SU-DHL-6 (cell line): ENCODE data around the gene SCFD2.

Source experiments
- EZH2phosphoT487 ChIP-seq: fragments of 200-600 bp; sonication (generic), shearing (Covaris generic); conservative IDR thresholded peaks from 2 replicates; pipeline ENCODE4 v1.6.1; 2018; ENCODE audit warnings: mild to moderate bottlenecking, antibody characterized with exemption, low read length, moderate library complexity, mixed read lengths
- TF ChIP-seq, protein P1 (sequence below): fragments of 200-600 bp; sonication (generic); IDR thresholded peaks from one replicate; pipeline ENCODE4 v1.5.1; 2017; ENCODE audit warnings: antibody characterized with exemption, mild to moderate bottlenecking, low read length, moderate library complexity; ENCODE audit not compliant: insufficient read depth, poor library complexity, severe bottlenecking

DNA sequence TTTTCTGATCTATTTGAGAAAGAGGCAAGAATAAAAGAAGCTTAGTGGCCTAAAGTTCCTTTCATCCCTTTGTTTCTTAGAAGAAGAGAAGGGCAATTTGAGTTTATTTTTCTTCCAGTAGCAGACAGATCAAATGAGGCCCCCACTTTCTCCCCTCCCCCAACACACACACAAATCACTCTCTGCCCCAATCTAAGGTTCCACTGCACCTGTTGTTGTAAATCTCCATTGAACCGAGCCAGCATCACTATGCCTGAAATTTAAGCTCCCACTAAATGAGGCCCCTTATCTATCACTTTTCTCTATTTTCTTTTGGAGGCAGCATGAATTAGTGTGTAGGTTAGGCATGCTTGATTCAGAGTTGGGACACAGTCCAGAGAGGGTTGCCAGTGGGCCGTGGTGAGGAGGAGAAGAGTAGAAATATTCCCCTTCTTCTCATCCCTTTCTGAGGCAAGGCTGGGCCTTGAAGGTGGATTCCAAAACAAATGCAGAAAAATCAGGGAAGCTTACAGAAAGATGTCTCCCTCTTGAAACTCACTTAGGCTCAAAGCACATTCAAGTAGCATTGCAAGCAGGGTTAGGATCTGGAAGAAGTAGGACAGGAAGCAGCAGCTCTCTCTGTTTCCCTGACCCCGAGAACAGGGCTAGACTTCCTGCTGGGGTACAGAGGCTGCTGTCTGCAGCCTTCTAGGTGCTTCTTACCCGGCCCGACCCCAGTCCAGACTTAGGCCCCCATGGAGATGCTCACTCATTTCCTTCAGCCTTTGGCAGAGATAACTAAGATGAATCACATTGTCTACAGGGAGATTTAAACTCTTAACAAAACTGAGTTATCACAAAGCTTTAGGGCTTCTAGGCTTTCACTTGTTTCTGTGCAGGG lies 433.0 kb downstream of the SCFD2 start:
- TF ChIP-seq, protein P1, sequence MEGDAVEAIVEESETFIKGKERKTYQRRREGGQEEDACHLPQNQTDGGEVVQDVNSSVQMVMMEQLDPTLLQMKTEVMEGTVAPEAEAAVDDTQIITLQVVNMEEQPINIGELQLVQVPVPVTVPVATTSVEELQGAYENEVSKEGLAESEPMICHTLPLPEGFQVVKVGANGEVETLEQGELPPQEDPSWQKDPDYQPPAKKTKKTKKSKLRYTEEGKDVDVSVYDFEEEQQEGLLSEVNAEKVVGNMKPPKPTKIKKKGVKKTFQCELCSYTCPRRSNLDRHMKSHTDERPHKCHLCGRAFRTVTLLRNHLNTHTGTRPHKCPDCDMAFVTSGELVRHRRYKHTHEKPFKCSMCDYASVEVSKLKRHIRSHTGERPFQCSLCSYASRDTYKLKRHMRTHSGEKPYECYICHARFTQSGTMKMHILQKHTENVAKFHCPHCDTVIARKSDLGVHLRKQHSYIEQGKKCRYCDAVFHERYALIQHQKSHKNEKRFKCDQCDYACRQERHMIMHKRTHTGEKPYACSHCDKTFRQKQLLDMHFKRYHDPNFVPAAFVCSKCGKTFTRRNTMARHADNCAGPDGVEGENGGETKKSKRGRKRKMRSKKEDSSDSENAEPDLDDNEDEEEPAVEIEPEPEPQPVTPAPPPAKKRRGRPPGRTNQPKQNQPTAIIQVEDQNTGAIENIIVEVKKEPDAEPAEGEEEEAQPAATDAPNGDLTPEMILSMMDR: no peak
- TF ChIP-seq EZH2phosphoT487: no peak
